Endothelial cell of umbilical vein (primary cell): ENCODE measurements around the gene GUCY1B1. TPM values are rescaled to one million over a fixed set of nuclear protein-coding genes. Genes with fewer than 3 reads are reported as not detected.

ENCODE experiments used
- BruUV-seq: library from RNA; stranded (reverse); fragments of 400-500 nt; replicated peaks from 2 replicates; lab custom pipeline; 2021; lab: Mats Ljungman, UMichigan
- CTCF ChIA-PET: fragments of 300-600, 350-600 bp; sonication (Branson Sonifier 250); formaldehyde crosslinking; loops from one replicate; lab custom pipeline; 2021; ENCODE audit warnings: antibody characterized with exemption, inconsistent platforms; lab: Charles Lee
- POLR2A ChIA-PET: fragments of 300-600, 350-600 bp; sonication (Branson Sonifier 250); formaldehyde crosslinking; loops from one replicate; lab custom pipeline; 2021; ENCODE audit warnings: antibody characterized with exemption, inconsistent platforms; lab: Charles Lee
- DNase-seq: peaks from one replicate; pipeline ENCODE4 v3.0.0-alpha.2; 2011; ENCODE audit warnings: low read depth, low spot score
- FAIRE-seq: peaks from 2 replicates; lab custom pipeline; 2011; peaks lifted over from hg19 to GRCh38; lab: Jason Lieb, UNC
- H2AFZ ChIP-seq: 2 replicates; pipeline ENCODE4 v1.6.0; 2012; ENCODE audit warnings: low read depth, low read length, control low read depth, inconsistent platforms
- H3K27ac ChIP-seq: 2 replicates; pipeline ENCODE4 v1.5.1; 2011; ENCODE audit warnings: low read depth, mild to moderate bottlenecking, control low read depth, low read length, moderate library complexity; ENCODE audit not compliant: insufficient read depth
- H3K27me3 ChIP-seq, 2 experiments: 2 replicates each; pipeline versions ENCODE4 v1.6.0 to v1.6.1; 2011; ENCODE audit warnings: low read length in 2 of 2, mixed read lengths in 1 of 2; ENCODE audit not compliant: control insufficient read depth in 2 of 2, insufficient read depth in 2 of 2
- H3K36me3 ChIP-seq, 2 experiments: 2 replicates in 1 of 2; 3 replicates in 1 of 2; pipeline ENCODE4 v1.5.1; 2011; ENCODE audit warnings: low read length in 2 of 2, mild to moderate bottlenecking in 1 of 2, moderate library complexity in 1 of 2; ENCODE audit not compliant: control insufficient read depth in 2 of 2, insufficient read depth in 2 of 2; ENCODE audit errors: extremely low read depth in 1 of 2
- H3K4me1 ChIP-seq: 3 replicates; pipeline ENCODE4 v1.5.1; 2011; ENCODE audit warnings: mild to moderate bottlenecking, low read length; ENCODE audit not compliant: control insufficient read depth, insufficient read depth; ENCODE audit errors: extremely low read depth
- H3K4me2 ChIP-seq: 2 replicates; pipeline ENCODE4 v1.6.1; 2011; ENCODE audit warnings: low read length, control low read depth, mixed read lengths; ENCODE audit not compliant: insufficient read depth
- H3K4me3 ChIP-seq, 3 experiments: fragments of 200-600 bp in 1 of 3; sonication (generic), shearing (Covaris generic) in 1 of 3; replicated peaks in 1 of 3; 2 replicates each; pipeline ENCODE4 v1.5.1; 2011 to 2016; ENCODE audit warnings: control low read depth in 3 of 3, low read length in 3 of 3, mild to moderate bottlenecking in 2 of 3, inconsistent platforms in 1 of 3, low read depth in 1 of 3, moderate library complexity in 1 of 3; ENCODE audit not compliant: insufficient read depth in 1 of 3
- H3K79me2 ChIP-seq: 2 replicates; pipeline ENCODE4 v1.6.0; 2012; ENCODE audit warnings: low read length, inconsistent platforms; ENCODE audit not compliant: control insufficient read depth, insufficient read depth
- H3K9ac ChIP-seq: replicated peaks from 2 replicates; pipeline ENCODE3; 2011; ENCODE audit warnings: low read length, control low read depth; ENCODE audit not compliant: insufficient read depth; ENCODE audit errors: extremely low read depth
- H3K9me1 ChIP-seq: replicated peaks from 3 replicates; pipeline ENCODE4 v1.6.0; 2011; ENCODE audit warnings: mild to moderate bottlenecking, low read length; ENCODE audit not compliant: control insufficient read depth, insufficient read depth; ENCODE audit errors: extremely low read depth
- H3K9me3 ChIP-seq: replicated peaks from 2 replicates; pipeline ENCODE4 v1.5.1; 2012; ENCODE audit warnings: low read length, inconsistent platforms; ENCODE audit not compliant: control insufficient read depth, insufficient read depth
- H4K20me1 ChIP-seq: replicated peaks from 2 replicates; pipeline ENCODE3; 2011; ENCODE audit warnings: mild to moderate bottlenecking, low read length; ENCODE audit not compliant: control insufficient read depth, insufficient read depth; ENCODE audit errors: extremely low read depth
- EZH2 ChIP-seq: IDR thresholded peaks from 2 replicates; pipeline ENCODE4 v1.6.1; 2012; ENCODE audit warnings: borderline replicate concordance, low read depth, mild to moderate bottlenecking, moderate library complexity, low read length, inconsistent platforms; ENCODE audit not compliant: severe bottlenecking
- FOS ChIP-seq: IDR thresholded peaks from 2 replicates; pipeline ENCODE4 v1.6.1; 2011; ENCODE audit warnings: mild to moderate bottlenecking, low read length, moderate library complexity, borderline replicate concordance; ENCODE audit not compliant: insufficient read depth
- GATA2 ChIP-seq: IDR thresholded peaks from 2 replicates; pipeline ENCODE4 v1.7.0; 2011; ENCODE audit warnings: low read depth, mild to moderate bottlenecking, moderate library complexity, mixed read lengths, low read length; ENCODE audit not compliant: insufficient read length, insufficient read depth
- JUN ChIP-seq: IDR thresholded peaks from 2 replicates; pipeline ENCODE4 v1.6.1; 2011; ENCODE audit warnings: borderline replicate concordance, low read depth; ENCODE audit not compliant: insufficient read length, insufficient read depth
- MAX ChIP-seq: IDR thresholded peaks from 2 replicates; pipeline ENCODE4 v1.6.1; 2011; ENCODE audit not compliant: insufficient read depth, insufficient read length
- MYC ChIP-seq: IDR thresholded peaks from one replicate; pipeline ENCODE4 v1.6.1; 2011; ENCODE audit warnings: mild to moderate bottlenecking, low read depth, low read length
- POLR2A ChIP-seq: IDR thresholded peaks from 2 replicates; pipeline ENCODE4 v1.6.1; 2012; ENCODE audit warnings: low read depth, mild to moderate bottlenecking, control low read depth, low read length
- POLR2AphosphoS5 ChIP-seq: IDR thresholded peaks from 2 replicates; pipeline ENCODE4 v1.6.1; 2012; ENCODE audit warnings: low read depth, mild to moderate bottlenecking, control low read depth, low read length, moderate library complexity; ENCODE audit not compliant: insufficient read depth
- dilution Hi-C: fragments of 300-500 bp; cut with MboI; formaldehyde crosslinking; loops from one replicate; pipeline ENCODE4 v1.15.0; 2019; ENCODE audit warnings: low sequenced_read_pairs; ENCODE audit not compliant: extremely low pct_ligation_motif_present
- intact Hi-C: fragments of 100-400 bp; cut with micrococcal nuclease; formaldehyde crosslinking; loops from one replicate; pipeline ENCODE4 v1.10.0; 2022
- polyA plus RNA-seq, 4 experiments: library from polyadenylated mRNA; depleted of rRNA in 3 of 4; stranded (reverse) in 3 of 4; unstranded in 1 of 4; fragments of >200 nt; gene quantifications; 2 replicates each; pipeline versions ENCODE4 v1.2.1 to v1.2.3, GENCODE V29; 2011 to 2012; ENCODE audit warnings: missing spikeins in 1 of 4
- total RNA-seq: library from RNA; stranded (reverse); gene quantifications from 2 replicates; pipeline ENCODE4 v1.2.3, GENCODE V29; 2021
- TF ChIP-seq, protein P1 (sequence below), 2 donors: IDR thresholded peaks; 1 replicate in 1 of 2; 2 replicates in 1 of 2; pipeline ENCODE4 v1.5.1; 2011; ENCODE audit warnings: low read length in 2 of 2, mild to moderate bottlenecking in 2 of 2, moderate library complexity in 2 of 2, control low read depth in 1 of 2, inconsistent platforms in 1 of 2, low read depth in 1 of 2; ENCODE audit not compliant: insufficient read depth in 1 of 2; ENCODE audit errors: extremely low read depth in 1 of 2

GUCY1B1 gene
- total and polyA plus RNA-seq, 2 donors (not counting 3 experiments of a cell fraction or from before 2014, with no cell fraction given) = 1.9 to 4.7 TPM

DNA sequence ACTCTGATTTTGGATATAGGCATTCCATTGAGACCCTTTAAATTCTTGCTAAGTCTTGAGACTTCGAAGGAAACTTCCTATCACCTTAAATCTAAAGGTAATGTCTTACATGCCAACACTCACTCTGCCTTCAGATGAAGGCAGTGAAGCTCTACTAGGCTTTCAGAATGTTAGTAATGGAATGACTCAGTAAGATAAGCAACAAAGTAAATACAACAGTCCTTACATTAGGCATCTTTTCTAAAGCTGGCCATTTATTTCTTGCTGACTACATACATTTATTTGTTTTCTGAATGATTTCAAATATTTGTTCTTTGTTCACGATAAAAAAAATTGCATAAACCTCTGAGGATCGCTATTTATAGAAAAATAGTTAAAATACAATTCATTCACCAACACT, 63.8 kb downstream of the GUCY1B1 start:
- Histone ChIP-seq H3K9ac (no peak overlapping the region), H3K36me3 (no peaks in the 10 kb centered on the region), H2AFZ (no peak overlapping the region), H3K4me2 (no peak overlapping the region), H3K4me3 (no peak overlapping the region), H4K20me1 (no peaks in the 10 kb centered on the region), H3K9me3 (no peaks in the 10 kb centered on the region), H3K27ac (no peak overlapping the region), H3K9me1 (no peaks in the 10 kb centered on the region), H3K79me2 (no peaks in the 10 kb centered on the region), H3K4me1 (no peaks in the 10 kb centered on the region), H3K27me3 (no peaks in the 10 kb centered on the region)
- no peak for FAIRE-seq
- POLR2A ChIA-PET = no interaction called here
- CTCF ChIA-PET = interaction anchor here (1.5 kb wide), 1 partner anchor 9 kb away, joined by 3 read pairs; no protein-coding TSS in a partner anchor
- intact Hi-C loops (no loop called here), dilution Hi-C loops (no loop called here)
- BruUV-seq = no TSS peak
- TF ChIP-seq FOS (no peak), POLR2AphosphoS5 (no peak), MYC (no peak), MAX (no peak), POLR2A (no peak), JUN (no peak), GATA2 (no peak), EZH2 (no peak)
- TF ChIP-seq, protein P1, sequence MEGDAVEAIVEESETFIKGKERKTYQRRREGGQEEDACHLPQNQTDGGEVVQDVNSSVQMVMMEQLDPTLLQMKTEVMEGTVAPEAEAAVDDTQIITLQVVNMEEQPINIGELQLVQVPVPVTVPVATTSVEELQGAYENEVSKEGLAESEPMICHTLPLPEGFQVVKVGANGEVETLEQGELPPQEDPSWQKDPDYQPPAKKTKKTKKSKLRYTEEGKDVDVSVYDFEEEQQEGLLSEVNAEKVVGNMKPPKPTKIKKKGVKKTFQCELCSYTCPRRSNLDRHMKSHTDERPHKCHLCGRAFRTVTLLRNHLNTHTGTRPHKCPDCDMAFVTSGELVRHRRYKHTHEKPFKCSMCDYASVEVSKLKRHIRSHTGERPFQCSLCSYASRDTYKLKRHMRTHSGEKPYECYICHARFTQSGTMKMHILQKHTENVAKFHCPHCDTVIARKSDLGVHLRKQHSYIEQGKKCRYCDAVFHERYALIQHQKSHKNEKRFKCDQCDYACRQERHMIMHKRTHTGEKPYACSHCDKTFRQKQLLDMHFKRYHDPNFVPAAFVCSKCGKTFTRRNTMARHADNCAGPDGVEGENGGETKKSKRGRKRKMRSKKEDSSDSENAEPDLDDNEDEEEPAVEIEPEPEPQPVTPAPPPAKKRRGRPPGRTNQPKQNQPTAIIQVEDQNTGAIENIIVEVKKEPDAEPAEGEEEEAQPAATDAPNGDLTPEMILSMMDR (IDR thresholded peaks at IDR 0.05; ENCODE audit: extremely low read depth in 1 of 2, insufficient read depth in 1 of 2, low read depth in 1 of 2, low read length in 2 of 2) = no peak
- DNase-seq = no peak
